Measurements from ENCODE around the gene DDX54. TPM values are rescaled to one million over a fixed set of nuclear protein-coding genes. Genes with fewer than 3 reads are reported as not detected.

The DDX54 gene
- total RNA-seq, 4 donors from 2014 or later = 53.9 to 71.8 (median 63.9) TPM

GRCh38 chr12:113163030-113163360 is 22.3 kb downstream of the DDX54 start:
- WGBS = 95% methylated on average over 4 of the region's 12 CpGs
- H3K4me3 ChIP-seq = no peak overlapping the region
- H3K4me1 ChIP-seq = no peaks in the 10 kb centered on the region
- DNase-seq (ENCODE audit: low spot score in 2 of 2) = no peak
- H3K9me3 ChIP-seq = no peaks in the 10 kb centered on the region
- peaks cover 100% of the 10 kb centered on the region for H3K36me3 ChIP-seq
- H3K27ac ChIP-seq = no peak overlapping the region
- H3K27me3 ChIP-seq = no peaks in the 10 kb centered on the region
- TF ChIP-seq POLR2A (IDR thresholded peaks at IDR 0.05) (no peak), POLR2AphosphoS5 (IDR thresholded peaks at IDR 0.05) (no peak), CTCF (IDR thresholded peaks at IDR 0.05) (no peak), EP300 (IDR thresholded peaks at IDR 0.05) (no peak)

- TF ChIP-seq CTCF (IDR thresholded peaks at IDR 0.05) = no peak
Observed at GRCh38 chr12:113162102-113163029, 22.9 kb downstream of the DDX54 start.

GRCh38 chr12:113161415-113162016 is 23.8 kb downstream of the DDX54 start:
- WGBS = 88% methylated on average over 11 of the region's 26 CpGs
- no peak for DNase-seq (ENCODE audit: low spot score in 2 of 2)
- Histone ChIP-seq H3K9me3 (no peaks in the 10 kb centered on the region), H3K4me1 (no peaks in the 10 kb centered on the region), H3K27me3 (no peaks in the 10 kb centered on the region), H3K36me3 (peaks cover 92% of the 10 kb centered on the region), H3K27ac (no peak overlapping the region), H3K4me3 (no peak overlapping the region)
- TF ChIP-seq POLR2A (IDR thresholded peaks at IDR 0.05) (no peak), CTCF (IDR thresholded peaks at IDR 0.05) (no peak)

More at GRCh38 chr12:113162102-113163029, 22.9 kb downstream of the DDX54 start:
- Histone ChIP-seq H3K4me1 (no peaks in the 10 kb centered on the region), H3K27me3 (no peaks in the 10 kb centered on the region), H3K4me3 (no peak overlapping the region), H3K27ac (no peak overlapping the region), H3K36me3 (peaks cover 100% of the 10 kb centered on the region), H3K9me3 (no peaks in the 10 kb centered on the region)
- DNase-seq (ENCODE audit: low spot score in 2 of 2) = no peak
- 89% methylated on average over 13 of the region's 25 CpGs for WGBS

GRCh38 chr12:113159937-113160336 is 25.3 kb downstream of the DDX54 start:
- no peaks in the 10 kb centered on the region for H3K4me1 ChIP-seq
- H3K36me3 ChIP-seq = peaks cover 76% of the 10 kb centered on the region
- no peak overlapping the region for H3K27ac ChIP-seq
- WGBS = 87% methylated on average over 7 of the region's 7 CpGs
- H3K4me3 ChIP-seq = no peak overlapping the region
- TF ChIP-seq POLR2AphosphoS5 (IDR thresholded peaks at IDR 0.05) (no peak), CTCF (IDR thresholded peaks at IDR 0.05) (no peak), POLR2A (IDR thresholded peaks at IDR 0.05) (no peak), EP300 (IDR thresholded peaks at IDR 0.05) (no peak)
- peaks cover 5% of the 10 kb centered on the region for H3K27me3 ChIP-seq
- DNase-seq (ENCODE audit: low spot score in 2 of 2) = no peak
- H3K9me3 ChIP-seq = no peaks in the 10 kb centered on the region

GRCh38 chr12:113158439-113159203 is 26.7 kb downstream of the DDX54 start:
- H3K27me3 ChIP-seq = peaks cover 12% of the 10 kb centered on the region
- H3K4me1 ChIP-seq = peaks cover 9% of the 10 kb centered on the region
- peaks cover 63% of the 10 kb centered on the region for H3K36me3 ChIP-seq
- H3K9me3 ChIP-seq = no peaks in the 10 kb centered on the region
- no peak for DNase-seq (ENCODE audit: low spot score in 2 of 2)
- H3K27ac ChIP-seq = no peak overlapping the region
- TF ChIP-seq CTCF (IDR thresholded peaks at IDR 0.05) (no peak), POLR2A (IDR thresholded peaks at IDR 0.05) (no peak), EP300 (IDR thresholded peaks at IDR 0.05) (no peak)
- no peak overlapping the region for H3K4me3 ChIP-seq
- 90% methylated on average over 7 of the region's 26 CpGs for WGBS

Data from suprapubic skin (tissue), 4 donors.